HG03354 (cell line): ENCODE measurements around the gene OMP.
"Not testable (repeated sequence)": the region's sequence is repeated elsewhere in the genome, so short reads cannot be mapped to it uniquely, and the experiment has no call there.

Experiments used
- ATAC-seq: cut with Tn5 transposase; IDR thresholded peaks from one replicate; pipeline ENCODE4 v1.9.1; 2021; ENCODE audit warnings: mild to moderate bottlenecking; ENCODE audit not compliant: unreplicated experiment, poor library complexity, severe bottlenecking

OMP gene

DNA sequence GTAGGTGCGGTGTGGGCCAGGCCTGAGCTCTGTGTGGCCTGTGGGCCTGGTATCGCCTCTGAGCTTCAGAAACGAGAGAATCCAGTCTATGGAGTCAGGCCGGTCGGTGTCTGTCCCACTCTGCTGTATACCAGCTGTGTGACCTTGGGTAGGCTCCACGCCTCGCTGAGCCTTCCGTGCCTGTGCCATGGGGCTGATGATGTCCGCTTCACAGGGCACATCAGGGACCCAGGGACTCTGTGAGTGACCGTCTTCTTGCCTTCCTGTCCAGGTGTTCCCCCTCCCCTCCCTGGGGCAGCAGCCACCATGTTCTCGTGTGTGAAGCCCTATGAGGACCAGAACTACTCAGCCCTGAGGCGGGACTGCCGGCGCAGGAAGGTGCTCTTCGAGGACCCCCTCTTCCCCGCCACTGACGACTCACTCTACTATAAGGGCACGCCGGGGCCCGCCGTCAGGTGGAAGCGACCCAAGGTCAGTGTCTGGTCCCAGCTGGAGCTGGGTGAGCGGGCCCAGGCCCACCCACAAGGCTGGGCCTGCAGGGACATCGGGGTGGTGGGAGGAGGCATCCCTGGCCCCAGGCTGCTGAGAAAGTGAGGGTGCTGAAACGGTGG is 18.0 kb upstream of the OMP start:
- ATAC-seq = no peak

DNA sequence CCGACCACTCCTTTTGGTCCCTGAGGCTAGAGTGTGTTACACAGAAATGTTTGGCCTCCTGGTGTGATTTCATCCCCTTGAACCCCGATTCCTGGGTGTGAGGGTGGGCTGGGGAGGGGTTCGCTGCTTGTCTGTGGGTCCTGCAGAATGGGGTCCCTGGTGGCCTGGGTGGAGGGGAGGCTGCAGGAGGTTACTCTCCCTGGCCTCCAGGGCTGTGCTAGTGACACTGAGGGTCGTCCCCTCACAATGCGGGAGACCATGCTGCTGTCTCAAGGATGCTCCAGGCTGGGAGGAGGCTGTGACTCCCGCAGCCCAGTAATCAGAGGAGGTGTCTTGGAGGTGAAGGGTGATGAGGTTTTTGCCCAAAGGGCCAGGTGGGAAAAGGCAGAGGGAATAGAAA is 17.0 kb upstream of the OMP start:
- no peak for ATAC-seq

DNA sequence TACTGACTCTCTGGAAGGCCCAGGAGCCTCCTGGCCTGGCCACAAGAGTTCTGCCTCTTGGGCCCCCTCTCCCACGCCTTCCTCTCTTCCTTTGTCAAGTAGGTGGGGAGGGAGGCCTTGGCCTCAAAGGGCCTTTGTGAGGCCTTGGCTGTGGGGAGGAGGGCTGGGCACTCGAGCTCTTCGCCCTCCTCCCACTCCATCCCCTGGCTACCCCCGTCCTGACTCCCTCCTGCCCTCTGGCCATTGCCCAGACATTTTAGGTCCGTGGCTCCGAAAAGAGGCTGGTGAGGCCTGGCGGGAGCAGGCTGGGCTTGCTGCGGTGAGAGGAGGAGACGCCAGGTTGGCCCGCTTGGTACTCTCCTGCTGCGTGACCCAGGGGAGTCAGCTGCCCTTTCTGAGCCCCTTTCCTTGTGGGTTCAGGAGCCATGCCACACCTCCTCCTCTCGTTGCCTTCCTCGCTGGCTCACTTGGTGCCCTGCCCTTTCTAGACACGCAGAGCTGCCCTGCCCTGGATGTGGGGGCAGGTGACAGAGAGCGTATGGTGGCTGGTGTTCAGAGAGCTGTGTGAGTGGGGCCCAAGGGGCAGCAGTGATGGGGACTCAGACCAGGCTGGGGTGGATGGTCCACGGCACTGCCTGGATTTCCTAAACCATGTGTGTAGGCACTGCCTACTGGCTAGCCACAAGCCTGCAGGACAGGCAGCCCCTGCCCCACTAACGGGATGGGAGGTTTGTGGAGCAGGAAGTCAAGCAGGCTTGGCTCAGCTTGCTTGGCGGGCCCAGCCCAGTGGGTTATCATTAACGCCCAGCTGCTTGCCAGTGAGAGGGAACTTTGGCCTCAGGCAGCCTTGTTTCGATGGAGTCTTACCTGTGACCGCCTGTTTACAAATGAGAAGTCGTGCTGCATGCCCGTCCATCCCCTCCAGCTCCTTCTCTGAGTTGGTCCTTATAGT is 15.8 kb upstream of the OMP start:
- ATAC-seq = no peak

DNA sequence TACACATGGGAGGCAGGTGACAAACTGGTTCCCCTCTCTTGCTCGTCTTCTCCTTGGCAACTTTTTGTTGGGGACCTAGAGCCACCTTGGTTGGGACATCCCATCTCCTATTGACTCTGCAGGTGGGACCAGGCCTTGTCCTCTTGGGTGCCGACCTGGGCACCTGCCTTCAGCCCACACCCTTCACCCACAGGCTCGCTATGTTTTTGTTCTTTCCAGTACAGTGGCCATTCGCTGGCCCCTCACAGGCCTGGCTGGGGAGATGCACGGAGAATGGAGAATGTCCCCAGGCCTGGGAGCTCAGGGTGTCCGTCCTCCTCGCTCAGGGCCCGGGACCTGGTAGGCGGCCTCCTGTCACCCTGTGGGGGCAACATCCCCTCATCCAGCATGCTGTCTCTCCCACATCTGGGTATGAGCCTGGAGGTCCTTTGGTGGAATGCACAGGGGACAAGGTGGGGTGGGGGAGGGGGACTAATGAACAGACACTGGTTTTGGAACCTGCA is 14.9 kb upstream of the OMP start:
- no peak for ATAC-seq

- ATAC-seq = no peak
Measured at GRCh38 chr11:77088236-77089003, 14.2 kb upstream of the OMP start.

DNA sequence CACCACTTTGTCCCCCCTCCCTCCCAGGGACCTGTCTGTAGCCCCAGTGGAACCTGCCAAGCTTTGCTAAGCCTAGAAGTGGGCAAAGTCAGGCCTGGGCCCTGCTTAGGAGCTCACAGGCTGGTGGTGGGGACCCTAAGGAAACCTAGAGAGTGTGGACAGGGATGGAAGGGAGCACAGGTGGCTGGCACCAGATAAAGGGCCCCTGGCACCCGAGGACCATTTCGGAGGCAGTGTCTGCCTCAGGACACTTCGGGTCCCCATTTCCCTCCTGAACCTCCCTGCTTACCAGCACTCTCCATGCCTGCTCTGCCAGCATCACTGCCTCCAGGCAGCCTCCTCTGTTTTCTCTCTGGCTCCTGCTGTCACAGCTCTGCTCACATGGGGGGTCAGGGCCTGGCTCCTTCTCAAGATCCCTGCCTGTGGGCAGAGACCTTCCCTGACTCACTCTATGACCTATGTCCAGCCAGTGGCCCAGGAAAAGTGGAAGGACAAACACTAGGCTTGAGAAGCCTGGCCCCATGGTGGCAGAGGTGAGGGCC is 13.6 kb upstream of the OMP start:
- no peak for ATAC-seq

DNA sequence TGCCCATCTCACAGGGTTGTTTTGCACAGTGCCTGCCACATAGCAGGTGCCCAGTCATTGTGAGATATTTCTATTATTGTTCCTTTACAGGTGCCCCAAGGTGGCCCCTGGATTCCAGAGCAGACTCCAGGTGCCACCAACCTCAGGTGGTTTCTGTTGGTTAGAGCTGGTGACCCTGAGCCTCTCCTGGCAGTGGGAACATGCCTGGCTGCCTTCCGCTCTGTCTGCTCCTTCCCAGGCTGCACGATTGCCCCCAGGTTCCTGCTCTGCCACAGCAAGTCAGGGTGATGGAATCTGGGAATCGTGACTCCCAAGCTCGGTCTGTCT is 12.6 kb upstream of the OMP start:
- ATAC-seq = no peak

DNA sequence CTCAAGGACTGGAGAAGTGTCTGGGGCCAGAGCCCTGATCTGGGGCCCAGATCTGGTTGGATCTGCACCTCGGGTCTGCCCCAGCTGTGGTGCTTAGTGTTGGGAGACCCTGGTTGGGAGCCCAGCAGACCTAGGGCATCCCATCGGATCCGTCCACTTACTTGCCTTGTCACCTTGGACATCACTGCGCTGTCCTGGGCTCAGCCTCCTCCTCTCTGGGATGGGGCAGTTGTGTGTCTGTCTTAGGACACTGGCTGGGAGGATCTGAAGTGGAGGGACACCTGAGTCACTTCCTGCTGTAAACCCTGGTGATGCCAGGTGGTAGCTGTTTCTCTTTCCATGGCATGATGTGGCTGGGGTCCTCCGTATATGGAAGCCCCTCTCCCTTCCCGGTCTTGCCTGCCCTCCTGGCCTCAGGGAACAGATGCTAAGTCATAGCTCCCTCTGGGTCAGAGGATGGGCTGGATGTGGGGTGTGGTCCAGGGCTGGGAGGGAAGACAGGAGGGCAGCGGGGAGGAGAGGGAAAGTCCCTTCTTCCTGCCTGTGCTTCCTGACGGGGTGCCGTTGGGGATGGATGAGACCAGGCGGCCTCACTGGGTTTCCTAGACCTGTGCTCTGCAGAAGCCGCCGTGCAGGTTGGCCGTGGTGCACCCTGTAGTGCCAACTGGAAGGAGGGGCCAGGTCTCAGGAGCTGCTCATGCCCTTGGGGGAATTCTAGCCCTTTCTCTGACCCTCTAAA is 12.1 kb upstream of the OMP start:
- peak; percentile 6 for ATAC-seq

DNA sequence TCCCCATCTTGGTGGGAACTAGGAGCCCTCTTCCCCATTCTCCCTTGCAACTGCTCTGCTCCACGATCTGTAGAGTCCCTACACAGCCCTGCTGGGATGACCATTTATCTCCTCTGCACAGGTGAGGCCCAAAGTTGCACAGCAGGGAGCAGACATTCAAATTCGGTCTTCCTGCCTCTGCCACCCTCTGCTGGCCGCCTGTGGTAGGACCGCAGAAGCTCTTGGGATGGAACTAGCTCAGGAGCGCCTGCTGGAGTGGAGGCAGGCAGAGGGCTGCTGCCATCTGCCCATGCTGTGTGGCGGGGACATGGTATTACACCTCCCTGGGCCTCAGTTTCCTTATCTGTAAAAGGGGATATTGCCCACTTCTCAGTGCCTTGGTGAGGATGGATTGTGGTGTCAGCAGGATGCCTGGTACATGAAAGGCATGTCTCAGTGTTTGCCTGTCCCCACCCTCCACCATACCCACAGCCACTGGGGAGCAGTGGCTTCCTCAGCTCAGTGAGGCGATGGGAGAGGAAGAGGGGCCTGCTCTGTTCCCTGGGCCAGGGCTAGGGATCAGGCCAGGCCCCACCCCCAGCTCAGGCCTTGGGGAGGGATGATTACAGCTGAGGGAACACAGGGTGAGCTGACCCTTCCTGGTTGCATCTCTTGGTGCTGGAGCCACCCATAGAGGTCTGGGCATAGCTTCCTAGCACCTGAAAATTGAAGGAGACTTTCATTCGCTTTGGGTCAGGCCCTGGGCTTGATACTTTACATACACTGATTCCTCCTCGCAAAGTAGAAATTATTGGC is 11.3 kb upstream of the OMP start:
- peak; percentile 93 for ATAC-seq

DNA sequence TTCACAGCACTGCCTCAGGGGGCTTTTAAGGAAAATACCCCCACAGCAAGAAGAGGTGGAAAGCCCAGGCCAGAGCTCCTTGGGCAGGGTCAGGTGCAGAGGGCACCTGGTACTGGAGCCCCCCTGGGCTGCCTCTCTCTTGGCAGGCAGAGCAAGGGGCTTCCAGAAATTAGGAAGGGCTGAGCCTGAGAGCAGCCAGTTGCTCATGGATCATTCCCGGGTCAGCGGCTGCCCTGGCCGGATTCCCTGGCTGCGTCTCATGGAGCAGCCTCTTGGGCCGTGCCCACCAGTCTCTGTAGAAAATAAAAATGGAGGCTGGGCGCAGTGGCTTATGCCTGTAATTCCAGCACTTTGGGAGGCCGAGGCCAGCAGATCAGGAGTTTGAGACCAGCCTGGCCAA is 10.3 kb upstream of the OMP start:
- ATAC-seq = no peak

DNA sequence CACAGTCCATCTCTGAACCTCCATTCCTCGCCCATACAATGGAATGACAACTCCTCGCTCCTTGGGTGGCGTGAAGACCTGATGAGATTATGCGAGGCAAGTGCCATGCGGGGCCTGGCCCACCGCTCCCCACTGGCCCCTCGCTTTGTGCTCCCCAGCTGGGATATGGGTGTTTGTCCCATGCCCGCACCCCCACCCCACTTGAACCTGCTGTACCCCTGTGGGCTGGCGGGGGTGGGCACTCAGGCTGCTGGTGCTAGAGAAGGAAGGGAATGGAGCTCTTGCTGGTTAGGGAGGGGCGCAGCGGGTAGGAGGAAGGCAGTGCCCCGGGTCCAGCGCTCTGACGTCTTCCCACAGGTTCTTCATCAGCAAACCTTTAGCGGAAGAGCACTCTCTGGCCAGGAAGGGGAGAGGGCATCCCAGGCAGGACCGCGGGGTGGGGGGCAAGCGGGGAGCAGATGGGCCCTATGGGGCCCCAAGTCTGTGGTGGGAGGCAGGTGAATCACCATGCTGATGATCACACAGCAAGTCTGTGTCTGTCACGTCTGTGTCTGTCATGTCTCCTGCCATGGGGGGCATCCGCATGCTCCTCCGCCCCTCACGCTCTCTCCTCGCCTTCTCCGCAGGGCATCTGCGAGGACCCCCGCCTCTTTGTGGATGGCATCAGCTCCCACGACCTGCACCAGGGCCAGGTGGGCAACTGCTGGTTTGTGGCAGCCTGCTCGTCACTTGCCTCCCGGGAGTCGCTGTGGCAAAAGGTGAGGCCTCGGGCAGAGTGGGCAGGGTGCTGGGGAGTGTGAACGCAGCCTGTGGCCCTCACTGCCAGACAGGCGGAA is 9.4 kb upstream of the OMP start:
- no peak for ATAC-seq

- no peak for ATAC-seq
Measured at GRCh38 chr11:77093987-77094840, 8.4 kb upstream of the OMP start.

- ATAC-seq = no peak
Measured at GRCh38 chr11:77094841-77095365, 7.7 kb upstream of the OMP start.

DNA sequence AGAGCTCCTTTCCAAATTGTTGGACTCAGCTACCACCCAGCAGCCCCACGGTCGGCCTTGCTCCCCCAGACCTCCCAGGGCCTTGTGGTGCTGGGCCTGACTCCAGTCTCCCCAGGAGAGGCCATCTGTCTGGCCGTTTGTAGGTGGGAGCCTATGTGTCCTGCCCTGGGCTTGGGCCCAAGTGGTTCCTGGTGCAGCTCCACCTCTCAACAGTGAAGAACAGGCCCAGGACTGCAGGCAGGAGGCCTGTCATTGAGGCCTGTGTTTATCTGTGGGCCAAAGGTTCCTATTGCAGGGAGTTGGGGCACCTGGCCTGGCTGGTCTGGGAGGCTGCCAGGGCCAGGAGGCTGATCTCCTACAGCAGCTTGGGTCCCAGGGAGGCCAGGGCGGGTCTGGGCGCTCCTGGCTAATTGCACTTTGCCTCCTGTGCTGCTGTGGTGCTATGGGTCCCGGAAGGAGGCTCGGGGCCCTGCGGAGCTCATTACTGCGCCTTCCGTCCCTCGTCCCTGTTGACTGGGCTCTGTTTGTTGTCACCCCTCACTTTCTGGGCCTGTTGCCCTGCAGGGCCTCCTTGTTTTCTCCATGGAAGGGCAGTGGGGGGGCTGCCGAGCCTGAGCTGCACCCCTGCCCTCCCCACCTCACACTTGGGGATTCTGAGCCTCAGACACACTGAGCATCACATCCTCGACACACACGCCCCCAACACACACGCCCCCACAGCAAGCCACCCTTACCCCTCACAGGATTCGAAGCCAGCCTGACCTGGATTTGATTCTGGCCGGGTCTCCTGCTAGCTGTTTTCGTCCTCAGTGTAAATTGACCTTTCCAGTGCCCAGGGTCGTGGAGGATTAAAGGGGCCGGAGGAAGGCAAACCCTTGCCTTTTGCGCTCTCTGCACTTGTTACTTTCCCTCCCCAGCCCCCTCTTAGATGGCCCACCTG is 6.8 kb upstream of the OMP start:
- ATAC-seq = no peak

- no peak for ATAC-seq
Measured at GRCh38 chr11:77096591-77097019, 6.0 kb upstream of the OMP start.

GRCh38 chr11:77097180-77097579 is 5.5 kb upstream of the OMP start:
- ATAC-seq = not testable (repeated sequence)
